SIG-M5 treated with dmso at 0.1 percent for 504 hours (cell line): Measurements from ENCODE around the gene RAB3GAP2.
A peak's percentile ranks its signal among the peaks of the same experiment; 100 is the strongest.
"Not testable (repeated sequence)": the region's sequence is repeated elsewhere in the genome, so short reads cannot be mapped to it uniquely, and the experiment has no call there.

ENCODE experiments used
- DNase-seq: peaks from one replicate; lab custom pipeline; 2025; ENCODE audit not compliant: unreplicated experiment; lab: John Stamatoyannopoulos, UW

RAB3GAP2 gene

GRCh38 chr1:220287129-220287528 is 14.9 kb upstream of the RAB3GAP2 start:
- no peak for DNase-seq

GRCh38 chr1:220283625-220284024 is 11.4 kb upstream of the RAB3GAP2 start:
- no peak for DNase-seq

GRCh38 chr1:220281159-220281574 is 8.9 kb upstream of the RAB3GAP2 start:
- DNase-seq: peak; percentile 55

- DNase-seq: no peak
These were observed 8.0 kb upstream of the RAB3GAP2 start for GRCh38 chr1:220280249-220280648.

GRCh38 chr1:220278991-220279390 is 6.7 kb upstream of the RAB3GAP2 start:
- DNase-seq: no peak

GRCh38 chr1:220275430-220275829 is 3.2 kb upstream of the RAB3GAP2 start:
- DNase-seq: no peak

GRCh38 chr1:220274251-220274855 is 2.1 kb upstream of the RAB3GAP2 start:
- peak; percentile 95 for DNase-seq

GRCh38 chr1:220272841-220273090 is 513 bp upstream of the RAB3GAP2 start:
- DNase-seq: no peak

GRCh38 chr1:220271706-220272046 is 577 bp downstream of the RAB3GAP2 start:
- DNase-seq: peak; percentile 73

GRCh38 chr1:220269036-220269435 is 3.2 kb downstream of the RAB3GAP2 start:
- DNase-seq: no peak

- DNase-seq: no peak
These were observed 4.6 kb downstream of the RAB3GAP2 start for GRCh38 chr1:220267630-220268029.

- DNase-seq: not testable (repeated sequence)
These were observed 12.0 kb downstream of the RAB3GAP2 start for GRCh38 chr1:220260228-220260627.

GRCh38 chr1:220259756-220260155 is 12.5 kb downstream of the RAB3GAP2 start:
- not testable (repeated sequence) for DNase-seq

- not testable (repeated sequence) for DNase-seq
These were observed 16.1 kb downstream of the RAB3GAP2 start for GRCh38 chr1:220256194-220256593.

GRCh38 chr1:220255204-220255603 is 17.0 kb downstream of the RAB3GAP2 start:
- DNase-seq: no peak

- not testable (repeated sequence) for DNase-seq
These were observed 19.0 kb downstream of the RAB3GAP2 start for GRCh38 chr1:220253290-220253689.

- DNase-seq: no peak
These were observed 21.0 kb downstream of the RAB3GAP2 start for GRCh38 chr1:220251272-220251671.

- DNase-seq: no peak
These were observed 21.6 kb downstream of the RAB3GAP2 start for GRCh38 chr1:220250681-220251080.

- no peak for DNase-seq
These were observed 22.7 kb downstream of the RAB3GAP2 start for GRCh38 chr1:220249522-220249921.

GRCh38 chr1:220248715-220249265 is 23.5 kb downstream of the RAB3GAP2 start:
- DNase-seq: not testable (repeated sequence)

GRCh38 chr1:220245900-220246299 is 26.4 kb downstream of the RAB3GAP2 start:
- not testable (repeated sequence) for DNase-seq

GRCh38 chr1:220243947-220244346 is 28.3 kb downstream of the RAB3GAP2 start:
- peak; percentile 21 for DNase-seq

GRCh38 chr1:220241072-220241663 is 31.1 kb downstream of the RAB3GAP2 start:
- DNase-seq: no peak
